Ascending aorta (tissue), 2 donors: ENCODE results near the gene AIMP2. TPM values are rescaled to one million over a fixed set of nuclear protein-coding genes. Genes with fewer than 3 reads are reported as not detected.
"Not testable (repeated sequence)": the region's sequence is repeated elsewhere in the genome, so short reads cannot be mapped to it uniquely, and the experiment has no call there.

ENCODE experiments used
- DNase-seq, 2 donors: peaks; one replicate each; pipeline ENCODE4 v3.0.0-alpha.2; 2019; ENCODE audit warnings: low spot score in 2 of 2
- H3K27ac ChIP-seq, 2 donors: fragments of 200-600 bp; sonication (generic); one replicate each; pipeline ENCODE4 v1.5.1; 2016 to 2017; ENCODE audit warnings: mild to moderate bottlenecking in 1 of 2
- H3K27me3 ChIP-seq: fragments of 200-600 bp; sonication (generic); one replicate; pipeline ENCODE4 v1.5.1; 2017
- H3K36me3 ChIP-seq, 2 donors: fragments of 200-600 bp; sonication (generic); one replicate each; pipeline ENCODE4 v1.5.1; 2016
- H3K4me1 ChIP-seq, 2 donors: fragments of 200-600 bp; sonication (generic); one replicate each; pipeline ENCODE4 v1.5.1; 2016 to 2017; ENCODE audit warnings: mild to moderate bottlenecking in 1 of 2
- H3K4me3 ChIP-seq, 2 donors: fragments of 200-600 bp; sonication (generic); one replicate each; pipeline ENCODE4 v1.5.1; 2016 to 2017; ENCODE audit warnings: mild to moderate bottlenecking in 1 of 2
- H3K9me3 ChIP-seq, 2 donors: fragments of 200-600 bp; sonication (generic); one replicate each; pipeline ENCODE4 v1.5.1; 2016
- CTCF ChIP-seq, 3 experiments: fragments of 200-600 bp in 2 of 3; fragments of 450-650 bp in 1 of 3; sonication (generic) in 2 of 3; IDR thresholded peaks; one replicate each; pipeline ENCODE4 v1.5.1; 2016 to 2019; ENCODE audit warnings: antibody characterized with exemption in 3 of 3, mild to moderate bottlenecking in 1 of 3, moderate library complexity in 1 of 3
- intact Hi-C: fragments of 100-400 bp; cut with DNase I; formaldehyde crosslinking; loops from one replicate; pipeline ENCODE4 v1.15.1; 2023
- total RNA-seq: library from RNA; depleted of rRNA; stranded (reverse); fragments of >200 nt; gene quantifications from one replicate; pipeline ENCODE4 v1.1.0, GENCODE V29; 2016

AIMP2 gene
- 19.4 TPM for total RNA-seq

GRCh38 chr7:6008668-6009611, at the start of gene AIMP2, which contains the start of gene PMS2:
AIMP2 (plus strand) TSS chr7:6009272; CDS start chr7:6009364, 92 bp downstream.
PMS2 (minus strand) TSS chr7:6009049; CDS start chr7:6009019, 30 bp downstream.
- peaks cover 0 to 5% of the 10 kb centered on the region in 2 donors for H3K36me3 ChIP-seq

GRCh38 chr7:5963205-5963604, 45.9 kb upstream of the AIMP2 start:
- H3K4me1 ChIP-seq, H3K27ac ChIP-seq, intact Hi-C loops, H3K27me3 ChIP-seq, H3K9me3 ChIP-seq, H3K4me3 ChIP-seq, H3K36me3 ChIP-seq, DNase-seq: not testable (repeated sequence)

More at GRCh38 chr7:6008668-6009611, at the start of gene AIMP2, which contains the start of gene PMS2:
- peaks cover 0 to 17% of the 10 kb centered on the region in 2 donors for H3K4me1 ChIP-seq
- peak within 1 kb of the TSS; percentile 67 to 85 for H3K27ac ChIP-seq
- intact Hi-C loops, result loop anchor here (10.0 kb wide), 1 partner anchor 154 kb away; no protein-coding TSS in a partner anchor
- DNase-seq, result peak; percentile 96 to 99
- no peaks in the 10 kb centered on the region for H3K9me3 ChIP-seq
- H3K27me3 ChIP-seq, result no peaks in the 10 kb centered on the region
- peak within 1 kb of the TSS; percentile 53 to 67 for H3K4me3 ChIP-seq
- peak in 1 of 3 experiments; percentile 14 for TF ChIP-seq CTCF (IDR thresholded peaks at IDR 0.05)

DNA sequence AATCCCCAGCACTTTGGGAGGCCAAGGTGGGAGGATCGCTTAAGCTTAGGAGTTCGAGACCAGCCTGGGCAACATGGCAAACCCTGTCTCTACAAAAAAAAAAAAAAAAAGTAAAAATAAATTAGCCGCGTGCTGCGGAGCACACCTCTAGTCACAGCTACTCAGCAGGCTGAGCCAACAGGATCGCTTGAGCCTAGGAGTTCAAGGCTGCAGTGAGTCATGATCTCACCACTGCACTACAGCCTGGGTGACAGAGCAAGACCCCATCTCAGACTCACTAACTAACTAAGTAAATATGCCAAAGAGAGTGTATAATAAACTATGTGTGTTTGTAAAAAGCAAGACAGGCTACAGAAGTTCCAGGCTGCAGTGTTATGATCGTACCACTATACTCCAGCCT, 45.3 kb upstream of the AIMP2 start:
- H3K9me3 ChIP-seq, H3K27ac ChIP-seq, H3K4me3 ChIP-seq, H3K4me1 ChIP-seq, H3K27me3 ChIP-seq, intact Hi-C loops, H3K36me3 ChIP-seq, DNase-seq: not testable (repeated sequence)

- H3K27me3 ChIP-seq, H3K9me3 ChIP-seq, H3K4me1 ChIP-seq, H3K36me3 ChIP-seq, H3K4me3 ChIP-seq, intact Hi-C loops, DNase-seq, H3K27ac ChIP-seq: not testable (repeated sequence)
These were observed 38.6 kb upstream of the AIMP2 start, which contains the start of gene RSPH10B for GRCh38 chr7:5970347-5970911. RSPH10B (minus strand) TSS chr7:5970689; CDS start chr7:5967116, 3,573 bp downstream.

DNA sequence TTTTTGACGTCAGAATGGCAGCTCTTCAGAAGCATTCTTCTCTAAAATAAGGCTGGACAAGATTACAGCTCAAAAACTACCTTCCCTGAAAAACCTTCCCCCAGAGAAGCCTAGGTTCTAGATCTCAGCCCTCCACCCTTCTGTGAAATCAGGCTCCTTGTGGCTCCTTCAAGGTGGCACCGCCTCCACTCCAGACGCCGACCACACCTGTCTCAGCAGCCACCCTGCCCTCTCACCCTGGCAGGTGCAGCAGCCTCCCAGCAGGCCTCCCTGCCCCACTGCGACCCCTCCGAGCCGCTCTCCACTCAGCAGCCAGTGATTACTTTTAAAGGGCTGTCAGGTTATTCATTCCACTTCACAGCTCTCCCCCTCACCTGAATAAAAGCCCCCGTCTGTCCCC, 35.5 kb upstream of the AIMP2 start:
- H3K9me3 ChIP-seq, DNase-seq, intact Hi-C loops: not testable (repeated sequence)

GRCh38 chr7:5979680-5980314, 29.3 kb upstream of the AIMP2 start:
- DNase-seq, H3K9me3 ChIP-seq, H3K4me1 ChIP-seq, H3K27ac ChIP-seq, H3K4me3 ChIP-seq, H3K27me3 ChIP-seq, intact Hi-C loops: not testable (repeated sequence)
- H3K36me3 ChIP-seq, result peaks cover 0 to 16% of the 10 kb centered on the region in 2 donors

More for the DNA sequence above, 35.5 kb upstream of the AIMP2 start:
- not testable (repeated sequence) for H3K27ac ChIP-seq, H3K36me3 ChIP-seq, H3K4me1 ChIP-seq, H3K27me3 ChIP-seq, H3K4me3 ChIP-seq

GRCh38 chr7:5987061-5987460, 22.0 kb upstream of the AIMP2 start:
- H3K4me1 ChIP-seq, intact Hi-C loops, H3K9me3 ChIP-seq, H3K27ac ChIP-seq, H3K27me3 ChIP-seq, DNase-seq, H3K4me3 ChIP-seq: not testable (repeated sequence)
- peaks cover 14 to 45% of the 10 kb centered on the region in 2 donors for H3K36me3 ChIP-seq

DNA sequence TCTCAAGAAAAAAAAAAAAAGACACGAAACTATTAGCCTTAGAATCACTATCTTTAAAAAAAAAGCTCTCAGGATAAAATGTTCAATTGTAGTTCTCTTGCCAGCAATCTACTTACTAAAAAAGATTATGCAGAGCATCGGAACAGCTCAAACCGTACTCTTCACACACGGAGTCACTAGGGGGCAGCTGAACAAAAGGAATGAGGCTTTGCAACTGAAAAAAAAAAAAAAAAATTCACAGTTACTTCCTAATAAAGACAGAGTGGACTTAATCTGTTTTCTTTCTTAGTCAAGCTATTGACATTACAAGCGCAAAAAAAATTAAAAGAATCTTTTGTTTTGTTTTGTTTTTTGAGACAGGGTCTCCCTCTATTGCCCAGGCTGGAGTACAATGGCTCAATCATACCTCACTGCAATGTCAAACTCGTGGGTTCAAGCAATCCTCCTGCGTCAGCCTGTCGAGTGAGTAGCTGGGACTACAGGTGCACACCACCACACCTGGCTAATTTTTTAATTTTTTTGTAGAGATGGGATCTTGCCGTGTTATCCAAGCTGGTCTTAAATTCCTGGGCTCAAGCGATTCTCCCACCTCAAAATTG, 11.8 kb upstream of the AIMP2 start:
- no peaks in the 10 kb centered on the region for H3K27me3 ChIP-seq
- H3K36me3 ChIP-seq, result peaks cover 30 to 59% of the 10 kb centered on the region in 2 donors
- H3K9me3 ChIP-seq, result no peaks in the 10 kb centered on the region
- no peaks in the 10 kb centered on the region for H3K4me1 ChIP-seq
- no peak overlapping the region for H3K4me3 ChIP-seq
- intact Hi-C loops, result loop anchor here (2.0 kb wide), 1 partner anchor 437 kb away; no protein-coding TSS in a partner anchor
- TF ChIP-seq CTCF (IDR thresholded peaks at IDR 0.05), result peak; percentile 48 to 60 (median 55)
- DNase-seq, result no peak
- peak overlapping the region; percentile 6 to 47 for H3K27ac ChIP-seq
